Renal cortex interstitium (tissue), 15 donors: ENCODE measurements around the gene DNTTIP2. TPM values are rescaled to one million over a fixed set of nuclear protein-coding genes. Genes with fewer than 3 reads are reported as not detected.
"Not testable (repeated sequence)": the region's sequence is repeated elsewhere in the genome, so short reads cannot be mapped to it uniquely, and the experiment has no call there.

Source experiments
- DNase-seq, 11 donors: peaks; one replicate each; pipeline ENCODE4 v3.0.0-alpha.2; 2013; ENCODE audit warnings: low read depth in 9 of 11, low spot score in 4 of 11; ENCODE audit errors: extremely low read depth in 1 of 11
- long read RNA-seq, 16 experiments: transcript quantifications; one replicate each; lab custom pipeline, GENCODE V29; 2026
- polyA plus RNA-seq, 3 donors: library from polyadenylated mRNA; unstranded; fragments of 120-200 nt; gene quantifications; one replicate each; pipeline ENCODE4 v1.2.1, GENCODE V29; 2013; ENCODE audit not compliant: insufficient read length in 3 of 3

The DNTTIP2 gene, protein sequence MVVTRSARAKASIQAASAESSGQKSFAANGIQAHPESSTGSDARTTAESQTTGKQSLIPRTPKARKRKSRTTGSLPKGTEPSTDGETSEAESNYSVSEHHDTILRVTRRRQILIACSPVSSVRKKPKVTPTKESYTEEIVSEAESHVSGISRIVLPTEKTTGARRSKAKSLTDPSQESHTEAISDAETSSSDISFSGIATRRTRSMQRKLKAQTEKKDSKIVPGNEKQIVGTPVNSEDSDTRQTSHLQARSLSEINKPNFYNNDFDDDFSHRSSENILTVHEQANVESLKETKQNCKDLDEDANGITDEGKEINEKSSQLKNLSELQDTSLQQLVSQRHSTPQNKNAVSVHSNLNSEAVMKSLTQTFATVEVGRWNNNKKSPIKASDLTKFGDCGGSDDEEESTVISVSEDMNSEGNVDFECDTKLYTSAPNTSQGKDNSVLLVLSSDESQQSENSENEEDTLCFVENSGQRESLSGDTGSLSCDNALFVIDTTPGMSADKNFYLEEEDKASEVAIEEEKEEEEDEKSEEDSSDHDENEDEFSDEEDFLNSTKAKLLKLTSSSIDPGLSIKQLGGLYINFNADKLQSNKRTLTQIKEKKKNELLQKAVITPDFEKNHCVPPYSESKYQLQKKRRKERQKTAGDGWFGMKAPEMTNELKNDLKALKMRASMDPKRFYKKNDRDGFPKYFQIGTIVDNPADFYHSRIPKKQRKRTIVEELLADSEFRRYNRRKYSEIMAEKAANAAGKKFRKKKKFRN
- 10 to 100 TPM; 59.1 to 86.6 (median 67.1) TPM for polyA plus RNA-seq
- long read RNA-seq, donor 1, full-length matches to known transcripts: 4 of 32 reads
- long read RNA-seq, donor 1, partial matches to known transcripts: 28 of 32 reads
- long read RNA-seq, donor 1, other reads (novel, unspliced or antisense): 0 of 32 reads
- long read RNA-seq, donor 2, full-length matches to known transcripts: 6 of 25 reads
- long read RNA-seq, donor 2, partial matches to known transcripts: 19 of 25 reads
- long read RNA-seq, donor 2, other reads (novel, unspliced or antisense): 0 of 25 reads
- long read RNA-seq, donor 3, full-length matches to known transcripts: 8 of 51 reads
- long read RNA-seq, donor 3, partial matches to known transcripts: 43 of 51 reads
- long read RNA-seq, donor 3, other reads (novel, unspliced or antisense): 0 of 51 reads
- long read RNA-seq, donor 4, full-length matches to known transcripts: 6 of 6 reads
- long read RNA-seq, donor 4, partial matches to known transcripts: 0 of 6 reads
- long read RNA-seq, donor 4, other reads (novel, unspliced or antisense): 0 of 6 reads
- long read RNA-seq, donor 5: 0 reads
- long read RNA-seq, donor 6, full-length matches to known transcripts: 6 of 30 reads
- long read RNA-seq, donor 6, partial matches to known transcripts: 24 of 30 reads
- long read RNA-seq, donor 6, other reads (novel, unspliced or antisense): 0 of 30 reads
- long read RNA-seq, donor 7, full-length matches to known transcripts: 10 of 46 reads
- long read RNA-seq, donor 7, partial matches to known transcripts: 36 of 46 reads
- long read RNA-seq, donor 7, other reads (novel, unspliced or antisense): 0 of 46 reads
- long read RNA-seq, donor 8, full-length matches to known transcripts: 14 of 74 reads
- long read RNA-seq, donor 8, partial matches to known transcripts: 60 of 74 reads
- long read RNA-seq, donor 8, other reads (novel, unspliced or antisense): 0 of 74 reads
- long read RNA-seq, donor 9, full-length matches to known transcripts: 5 of 22 reads
- long read RNA-seq, donor 9, partial matches to known transcripts: 17 of 22 reads
- long read RNA-seq, donor 9, other reads (novel, unspliced or antisense): 0 of 22 reads
- long read RNA-seq, donor 10, full-length matches to known transcripts: 5 of 37 reads
- long read RNA-seq, donor 10, partial matches to known transcripts: 32 of 37 reads
- long read RNA-seq, donor 10, other reads (novel, unspliced or antisense): 0 of 37 reads
- long read RNA-seq, donor 11, full-length matches to known transcripts: 12 of 28 reads
- long read RNA-seq, donor 11, partial matches to known transcripts: 16 of 28 reads
- long read RNA-seq, donor 11, other reads (novel, unspliced or antisense): 0 of 28 reads
- long read RNA-seq, donor 12, full-length matches to known transcripts: 5 of 16 reads
- long read RNA-seq, donor 12, partial matches to known transcripts: 11 of 16 reads
- long read RNA-seq, donor 12, other reads (novel, unspliced or antisense): 0 of 16 reads
- long read RNA-seq, donor 13, full-length matches to known transcripts: 12 of 108 reads
- long read RNA-seq, donor 13, partial matches to known transcripts: 96 of 108 reads
- long read RNA-seq, donor 13, other reads (novel, unspliced or antisense): 0 of 108 reads
- long read RNA-seq, donor 14, full-length matches to known transcripts: 8 of 31 reads
- long read RNA-seq, donor 14, partial matches to known transcripts: 23 of 31 reads
- long read RNA-seq, donor 14, other reads (novel, unspliced or antisense): 0 of 31 reads
- long read RNA-seq, donor 15, full-length matches to known transcripts: 2 of 2 reads
- long read RNA-seq, donor 15, partial matches to known transcripts: 0 of 2 reads
- long read RNA-seq, donor 15, other reads (novel, unspliced or antisense): 0 of 2 reads
- long read RNA-seq, donor 16, full-length matches to known transcripts: 25 of 68 reads
- long read RNA-seq, donor 16, partial matches to known transcripts: 43 of 68 reads
- long read RNA-seq, donor 16, other reads (novel, unspliced or antisense): 0 of 68 reads

DNA sequence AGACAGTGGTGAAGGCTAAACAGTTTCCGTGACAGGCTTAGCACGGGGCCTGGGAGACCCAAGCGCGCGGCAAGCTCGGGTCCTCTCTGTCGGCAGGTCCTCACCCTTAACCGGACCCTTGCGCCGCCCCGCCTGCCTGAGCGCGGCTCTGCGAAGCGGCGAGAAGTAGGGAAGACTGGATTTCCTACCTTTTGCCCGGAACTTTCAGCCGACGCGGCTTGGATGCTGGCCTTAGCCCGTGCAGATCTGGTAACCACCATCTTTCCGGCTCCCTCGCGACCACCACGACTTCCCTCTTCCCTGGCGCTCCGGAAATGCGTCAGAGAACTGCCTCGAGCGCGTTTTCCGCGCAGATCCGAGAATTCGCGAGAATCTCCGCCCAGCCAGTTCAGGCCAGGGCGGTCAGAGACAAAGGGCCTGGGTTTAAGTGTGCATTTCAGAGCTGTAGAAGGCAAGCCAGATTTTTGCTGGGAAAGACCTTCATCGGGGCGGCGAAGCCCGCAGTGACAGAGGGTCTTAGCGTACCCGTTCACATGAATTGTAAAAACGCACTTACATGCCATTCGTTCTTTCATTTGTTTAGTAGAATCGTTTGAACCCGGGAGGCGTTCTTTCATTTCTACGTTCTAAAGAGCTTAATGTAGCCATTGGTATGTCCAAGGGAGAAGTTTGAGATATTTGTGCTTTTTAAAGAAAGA lies at the start of gene DNTTIP2:
Gene DNTTIP2, minus strand, starts transcription at position 318 of the 698 bp plus-strand sequence. Its CDS starts 58 bp downstream, at position 260.
- DNase-seq: peak; percentile 89 to 97 (median 96)

DNA sequence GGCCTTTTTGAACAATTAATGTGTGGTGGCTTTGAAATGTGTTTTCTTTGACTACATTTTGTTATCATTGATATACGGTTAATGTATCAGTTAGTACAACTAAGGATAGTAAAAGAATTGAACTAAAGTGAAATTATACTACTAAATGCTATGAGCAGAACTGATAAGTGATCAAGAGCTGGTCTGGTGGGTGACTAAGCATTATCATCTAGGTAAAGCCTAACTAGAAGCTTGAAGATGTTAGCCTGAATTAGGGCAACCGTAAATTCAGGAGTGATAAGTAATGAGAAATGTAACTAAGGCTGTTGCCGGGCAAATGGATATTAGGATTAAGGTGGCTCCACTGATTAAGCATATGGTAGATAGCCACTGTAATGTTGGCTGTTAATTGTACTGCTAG lies 46.2 kb upstream of the DNTTIP2 start:
- no peak for DNase-seq

DNA sequence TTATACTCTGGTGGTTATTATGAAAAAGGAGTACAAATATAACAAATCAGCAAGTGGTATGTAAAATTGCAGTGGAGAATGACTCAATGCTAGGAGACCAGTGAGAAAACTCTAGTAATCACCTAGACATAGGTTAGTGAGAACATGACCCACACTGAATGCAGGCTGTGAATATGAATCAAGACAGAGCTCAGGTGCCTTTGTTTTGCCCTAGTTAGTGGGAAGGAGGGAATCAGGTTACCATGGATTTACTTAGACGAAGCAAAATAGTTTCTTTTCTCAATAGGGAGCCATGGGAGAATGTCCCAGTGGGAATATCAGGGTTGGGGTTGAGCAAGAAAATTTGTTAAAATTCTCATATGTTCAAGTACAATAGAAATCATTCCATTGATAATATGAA lies 40.8 kb upstream of the DNTTIP2 start:
- no peak for DNase-seq

DNA sequence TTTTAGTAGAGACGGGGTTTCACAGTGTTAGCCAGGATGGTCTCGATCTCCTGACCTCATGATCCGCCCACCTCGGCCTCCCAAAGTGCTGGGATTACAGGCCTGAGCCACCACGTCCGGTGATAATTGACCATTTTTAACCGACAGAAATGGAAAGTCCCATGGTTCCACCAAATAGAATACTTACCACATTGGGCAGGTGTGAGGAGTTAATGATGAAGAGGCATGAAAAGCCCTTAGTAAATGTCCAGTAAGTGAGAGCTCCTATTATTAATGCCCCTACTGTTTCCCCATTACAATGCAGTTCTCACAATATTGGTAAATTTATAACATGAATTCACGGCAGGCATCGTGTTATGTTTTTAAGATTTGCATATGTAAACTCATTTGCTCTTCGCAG lies 38.3 kb upstream of the DNTTIP2 start:
- no peak for DNase-seq

DNA sequence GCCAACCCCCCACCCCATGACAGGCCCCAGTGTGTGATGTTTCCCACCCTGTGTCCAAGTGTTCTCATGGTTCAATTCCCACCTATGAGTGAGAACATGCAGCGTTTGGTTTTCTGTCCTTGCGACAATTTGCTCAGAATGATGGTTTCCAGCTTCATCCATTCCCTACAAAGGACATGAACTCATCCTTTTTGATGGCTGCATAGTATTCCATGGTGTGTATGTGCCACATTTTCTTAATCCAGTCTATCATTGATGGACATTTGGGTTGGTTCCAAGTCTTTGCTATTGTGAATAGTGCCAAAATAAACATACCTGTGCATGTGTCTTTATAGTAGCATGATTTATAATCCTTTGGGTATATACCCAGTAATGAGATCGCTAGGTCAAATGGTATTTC lies 31.9 kb upstream of the DNTTIP2 start:
- not testable (repeated sequence) for DNase-seq

DNA sequence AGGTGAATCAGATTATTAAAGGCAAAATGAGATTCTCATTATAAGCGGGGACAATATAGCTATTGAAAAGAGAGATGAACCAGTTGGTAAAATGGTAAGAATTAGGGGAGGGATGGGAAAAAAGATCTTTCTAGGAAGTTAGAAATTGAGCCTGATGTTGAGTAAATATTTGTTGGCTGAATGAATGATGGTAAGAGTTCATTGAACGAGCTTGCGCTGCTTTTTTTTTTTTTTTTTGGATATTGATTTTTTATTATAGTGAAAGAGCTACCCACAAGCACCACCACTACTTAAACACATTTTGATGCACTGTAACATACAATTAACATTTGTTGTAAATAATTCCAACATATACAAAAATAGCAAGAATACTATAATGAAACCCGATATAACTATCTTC lies 31.3 kb upstream of the DNTTIP2 start:
- no peak for DNase-seq

DNA sequence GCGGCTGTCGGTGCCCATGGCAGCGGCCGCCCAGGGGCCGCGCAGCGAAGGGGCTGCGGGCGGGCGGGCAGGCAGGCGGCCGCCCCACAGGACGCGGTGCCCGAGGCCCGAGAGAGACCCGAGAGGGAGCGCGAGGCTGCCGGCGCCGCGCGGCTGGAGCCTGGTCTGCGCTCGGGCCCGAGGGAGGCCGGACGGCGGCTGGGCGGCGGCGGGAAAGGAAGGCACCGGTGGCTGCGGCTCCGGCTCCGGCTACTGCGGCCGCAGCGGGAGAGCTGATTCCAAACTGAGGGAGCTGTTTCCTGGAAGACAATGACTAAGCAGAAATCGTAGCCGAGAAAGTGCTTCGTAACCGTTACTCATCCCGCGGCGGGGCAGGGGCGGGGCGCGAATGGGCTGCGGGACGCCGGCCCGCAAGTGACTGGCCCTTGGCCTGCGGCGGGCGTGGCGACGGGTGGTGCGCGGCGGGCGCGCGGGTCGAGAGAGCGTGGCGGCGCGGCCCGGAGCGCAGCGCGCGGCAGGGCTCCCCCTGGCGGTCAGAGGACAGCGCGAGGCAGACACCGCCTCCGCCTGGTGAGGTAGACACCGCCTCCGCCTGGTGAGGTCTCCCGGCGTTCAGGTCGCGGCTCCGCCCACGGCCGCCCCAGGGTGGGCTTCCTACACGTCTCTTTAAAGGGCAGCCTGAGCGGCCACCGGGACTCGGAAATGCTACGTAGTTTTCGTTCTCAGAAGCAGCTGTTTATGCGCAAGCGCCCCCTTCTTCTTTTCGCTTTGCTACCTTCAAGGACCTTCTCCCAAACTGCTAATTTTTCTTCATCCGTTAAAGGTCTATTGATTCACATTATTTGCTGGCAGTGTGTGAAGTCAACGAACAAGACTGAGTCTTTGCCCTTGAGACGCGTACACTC lies 30.4 kb upstream of the DNTTIP2 start, which contains the start of gene GCLM:
Gene GCLM, minus strand, starts transcription at position 285 of the 905 bp plus-strand sequence. Its CDS starts 267 bp downstream, at position 18.
- DNase-seq: peak; percentile 61 to 86 (median 80)

DNA sequence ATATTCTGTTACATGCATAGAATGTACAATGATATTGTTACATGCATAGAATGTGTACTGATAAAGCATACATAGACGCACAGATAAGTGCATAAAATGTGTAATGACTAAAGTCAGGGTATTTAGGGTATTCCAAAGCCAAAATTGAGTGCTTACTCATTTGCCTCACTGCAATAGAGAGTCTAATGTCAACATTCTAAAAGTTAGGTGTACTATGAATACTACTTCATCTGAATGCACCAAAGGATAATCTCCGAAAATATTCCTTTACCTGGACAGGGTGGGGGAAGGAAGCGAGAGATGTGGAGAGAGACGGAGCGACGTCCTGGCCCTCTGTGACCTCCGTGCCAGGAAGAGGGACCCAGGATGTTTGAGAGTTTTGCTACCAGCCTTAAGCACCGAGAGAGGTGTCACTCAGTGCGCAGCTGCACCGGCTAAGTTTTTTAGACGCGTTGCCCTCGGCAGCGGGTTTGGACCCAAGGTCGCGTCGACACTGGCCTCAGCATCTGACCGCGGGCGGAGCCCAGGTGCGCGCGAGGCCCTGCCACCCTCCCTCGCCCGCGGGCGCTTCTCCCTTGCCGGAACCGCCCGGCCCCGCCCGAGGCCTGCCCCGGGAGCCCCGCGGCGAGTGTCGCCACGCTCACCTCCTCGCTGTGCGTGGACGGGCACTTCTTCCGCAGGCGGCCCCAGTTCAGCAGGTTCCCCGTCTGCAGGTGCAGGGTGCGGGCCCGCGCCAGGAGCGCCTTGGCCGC lies 29.6 kb upstream of the DNTTIP2 start:
- DNase-seq: peak in 3 of 11 donors; percentile 7 to 19 (median 16)

DNA sequence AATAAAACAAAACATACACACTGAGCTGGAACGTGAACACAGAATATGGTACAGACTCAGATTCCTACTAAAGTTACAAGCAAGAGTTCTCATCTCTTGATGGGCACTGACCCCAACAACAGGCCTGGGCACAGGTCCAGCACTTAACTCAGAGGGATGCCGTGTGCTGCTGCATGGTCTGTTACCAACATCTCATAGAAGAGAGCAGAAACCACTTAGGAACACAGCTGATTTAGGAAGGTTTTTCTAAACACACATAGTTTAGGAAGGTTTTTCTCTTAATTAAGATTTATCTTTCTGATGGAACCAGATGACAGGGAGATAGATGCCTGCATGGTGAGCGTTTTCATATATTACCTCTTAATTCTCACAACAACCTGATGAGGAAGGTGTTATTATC lies 28.7 kb upstream of the DNTTIP2 start:
- DNase-seq: peak in 3 of 11 donors; percentile 6 to 18 (median 8)

DNA sequence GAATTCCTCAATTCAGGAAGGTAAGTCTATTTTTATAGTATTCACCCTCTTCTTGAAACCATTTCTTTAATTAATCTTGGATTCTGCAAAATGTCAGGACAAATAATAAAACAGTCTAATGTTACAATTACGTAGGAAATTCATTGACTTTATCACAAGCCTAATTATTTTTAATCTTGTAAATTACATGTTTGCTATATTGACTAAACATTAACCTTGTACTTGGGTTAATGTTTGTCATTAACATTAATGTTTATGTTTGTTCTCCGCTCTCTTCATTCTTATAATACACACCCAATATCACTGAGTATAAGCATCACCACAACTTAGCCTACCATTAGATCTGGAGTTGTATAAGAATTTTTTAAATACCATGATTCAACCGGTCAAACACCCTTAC lies 27.5 kb upstream of the DNTTIP2 start:
- DNase-seq: no peak

DNA sequence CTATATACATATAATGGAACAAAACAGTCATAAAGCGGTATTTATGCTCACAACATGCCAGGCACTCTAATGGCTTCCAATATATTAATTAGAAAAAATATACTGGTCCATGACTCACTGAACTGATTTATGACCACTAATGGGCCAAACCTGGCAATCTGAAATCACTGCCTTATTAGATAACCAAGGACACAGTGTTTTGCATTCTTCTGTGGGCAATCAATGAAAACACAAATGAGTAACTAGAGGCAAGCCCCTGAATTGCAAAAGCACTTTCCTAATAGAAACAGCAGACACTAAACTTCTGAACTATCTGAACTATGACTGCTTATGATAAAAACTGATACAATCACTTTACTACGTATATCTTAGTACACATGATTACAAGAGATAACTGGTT lies 26.7 kb upstream of the DNTTIP2 start:
- DNase-seq: no peak

DNA sequence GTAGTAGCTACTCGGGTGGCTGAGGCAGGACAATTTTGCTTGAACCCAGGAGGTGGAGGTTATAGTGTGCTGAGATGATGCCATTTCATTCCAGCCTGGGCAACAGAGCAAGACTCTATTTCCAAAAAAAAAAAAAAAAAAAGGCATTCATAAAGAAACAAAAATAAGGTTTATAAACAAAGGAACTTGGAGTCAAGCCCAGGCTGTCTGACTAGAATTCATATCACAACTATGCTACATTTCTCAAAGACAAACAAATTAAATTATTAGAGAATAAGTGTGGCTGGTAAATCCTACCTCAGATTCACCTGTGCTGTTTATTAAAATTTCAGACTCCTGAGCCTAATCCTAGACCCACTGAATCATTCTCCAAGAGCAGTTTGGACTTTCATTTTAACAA lies 26.0 kb upstream of the DNTTIP2 start:
- DNase-seq: no peak

DNA sequence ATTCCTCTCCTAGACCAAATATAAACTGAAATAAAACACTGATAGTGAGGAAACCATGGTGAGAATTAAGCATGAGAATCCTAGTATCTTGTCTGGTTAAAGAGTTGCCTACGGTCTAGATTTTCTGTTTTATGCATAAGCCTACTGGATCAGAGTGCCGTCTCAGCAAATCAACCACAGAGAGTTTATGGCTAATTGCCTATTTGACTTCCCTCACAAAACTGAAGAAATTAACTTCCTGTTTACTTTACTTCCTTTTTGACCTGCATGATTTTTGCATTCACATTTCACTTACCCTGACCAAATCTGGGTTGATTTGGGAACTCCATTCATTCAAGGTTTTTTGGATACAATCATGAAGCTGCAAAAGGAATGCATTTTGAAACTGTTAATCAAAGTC lies 25.2 kb upstream of the DNTTIP2 start:
- no peak for DNase-seq
